OCI-LY7 (cell line): ENCODE results near the gene RFESD. TPM values are rescaled to one million over a fixed set of nuclear protein-coding genes. Genes with fewer than 3 reads are reported as not detected.
"Not testable (repeated sequence)": the region's sequence is repeated elsewhere in the genome, so short reads cannot be mapped to it uniquely, and the experiment has no call there.

Experiments
- BruUV-seq: library from RNA; stranded (reverse); fragments of 400-500 nt; replicated peaks from 2 replicates; lab custom pipeline; 2021; lab: Mats Ljungman, UMichigan
- CTCF ChIA-PET: fragments of 300-600 bp; sonication (Branson Sonifier 250); formaldehyde crosslinking; loops from one replicate; lab custom pipeline; 2022; ENCODE audit warnings: antibody characterized with exemption; ENCODE audit not compliant: unreplicated experiment; lab: Charles Lee
- POLR2A ChIA-PET: fragments of 300-600 bp; sonication (Branson Sonifier 250); formaldehyde crosslinking; loops from one replicate; lab custom pipeline; 2022; ENCODE audit warnings: antibody characterized with exemption; lab: Charles Lee
- DNase-seq: peaks from one replicate; pipeline ENCODE4 v3.0.0-alpha.2; 2015; ENCODE audit warnings: low spot score
- H2AFZ ChIP-seq: fragments of 200-600 bp; sonication (generic), shearing (Covaris generic); 2 replicates; pipeline ENCODE4 v1.6.1; 2014; ENCODE audit warnings: mild to moderate bottlenecking, antibody characterized with exemption, low read length, moderate library complexity
- H3K27ac ChIP-seq: fragments of 200-600 bp; sonication (generic); 2 replicates; pipeline ENCODE4 v1.5.1; 2014; ENCODE audit warnings: mixed run types, low read depth, mild to moderate bottlenecking, moderate library complexity, low read length, inconsistent platforms; ENCODE audit not compliant: poor library complexity, severe bottlenecking
- H3K36me3 ChIP-seq: fragments of 200-600 bp; sonication (generic); 2 replicates; pipeline ENCODE4 v1.6.1; 2014; ENCODE audit warnings: mild to moderate bottlenecking, antibody characterized with exemption, low read length, moderate library complexity, mixed read lengths; ENCODE audit not compliant: insufficient read depth
- H3K4me1 ChIP-seq: fragments of 200-600 bp; sonication (generic); 2 replicates; pipeline ENCODE4 v1.5.1; 2014; ENCODE audit warnings: mild to moderate bottlenecking, low read length; ENCODE audit not compliant: insufficient read depth, poor library complexity, severe bottlenecking
- H3K4me2 ChIP-seq: fragments of 200-600 bp; sonication (generic); 2 replicates; pipeline ENCODE4 v1.6.1; 2014; ENCODE audit warnings: mild to moderate bottlenecking, low read length
- H3K4me3 ChIP-seq: fragments of 200-600 bp; sonication (generic); 2 replicates; pipeline ENCODE4 v1.5.1; 2014; ENCODE audit warnings: mild to moderate bottlenecking, low read depth, low read length; ENCODE audit not compliant: poor library complexity, severe bottlenecking
- H3K79me2 ChIP-seq: fragments of 200-600 bp; sonication (generic); 2 replicates; pipeline ENCODE4 v1.6.1; 2016; ENCODE audit warnings: low read depth, mild to moderate bottlenecking, low read length, moderate library complexity, mixed read lengths; ENCODE audit not compliant: insufficient read depth
- H3K9me2 ChIP-seq: fragments of 200-600 bp; sonication (generic); 2 replicates; pipeline ENCODE4 v1.6.1; 2016; ENCODE audit warnings: mild to moderate bottlenecking, low read length, mixed read lengths; ENCODE audit not compliant: insufficient read depth
- H3K9me3 ChIP-seq: fragments of 200-600 bp; sonication (generic); 2 replicates; pipeline ENCODE4 v1.6.1; 2014; ENCODE audit warnings: mild to moderate bottlenecking, mixed run types, low read length, mixed read lengths
- H4K20me1 ChIP-seq: fragments of 200-600 bp; sonication (generic); 2 replicates; pipeline ENCODE4 v1.6.1; 2014; ENCODE audit warnings: mild to moderate bottlenecking, antibody characterized with exemption, low read length, moderate library complexity, mixed read lengths; ENCODE audit not compliant: insufficient read depth
- CTCF ChIP-seq: fragments of 200-600 bp; sonication (generic); conservative IDR thresholded peaks from 2 replicates; pipeline ENCODE4 v1.5.1; 2014; ENCODE audit warnings: mild to moderate bottlenecking, antibody characterized with exemption, low read length, moderate library complexity, mixed read lengths
- EZH2phosphoT487 ChIP-seq: fragments of 200-600 bp; sonication (generic); IDR thresholded peaks from 2 replicates; pipeline ENCODE4 v1.6.1; 2018; ENCODE audit warnings: low read depth, borderline replicate concordance, mild to moderate bottlenecking, mixed run types, antibody characterized with exemption, low read length, moderate library complexity, mixed read lengths
- intact Hi-C: fragments of 100-400 bp; cut with micrococcal nuclease; formaldehyde crosslinking; loops from one replicate; pipeline ENCODE4 v1.10.0; 2022; ENCODE audit not compliant: unreplicated experiment
- total RNA-seq, 2 experiments: library from RNA; depleted of rRNA in 1 of 2; stranded (reverse); fragments of >200 nt in 1 of 2; shearing (Covaris generic) in 1 of 2; gene quantifications; 2 replicates each; pipeline ENCODE4 v1.2.3, GENCODE V29; 2014 to 2022

The RFESD gene
- total RNA-seq, 2 experiments from 2014 or later: 7.6 TPM

GRCh38 chr5:95699337-95699736 is 52.8 kb downstream of the RFESD start:
- POLR2A ChIA-PET: interaction anchor here (0.5 to 0.7 kb wide), 3 partner anchors 24 to 680 kb away, joined by 3 read pairs; no protein-coding TSS in a partner anchor
- H2AFZ ChIP-seq: no peak overlapping the region

GRCh38 chr5:95701074-95701473 is 54.5 kb downstream of the RFESD start:
- DNase-seq: no peak
- no peaks in the 10 kb centered on the region for H3K79me2 ChIP-seq
- H4K20me1 ChIP-seq: no peaks in the 10 kb centered on the region
- H3K4me2 ChIP-seq: no peak overlapping the region
- H2AFZ ChIP-seq: no peak overlapping the region
- POLR2A ChIA-PET: interaction anchor here (0.7 to 1.2 kb wide), 4 partner anchors 10 to 171 kb away, joined by 3 read pairs; no protein-coding TSS in a partner anchor
- no peaks in the 10 kb centered on the region for H3K9me2 ChIP-seq
- H3K9me3 ChIP-seq: no peaks in the 10 kb centered on the region
- H3K4me1 ChIP-seq: no peaks in the 10 kb centered on the region
- TF ChIP-seq CTCF (no peak), EZH2phosphoT487 (no peak)
- no TSS peak for BruUV-seq
- no peak overlapping the region for H3K27ac ChIP-seq
- CTCF ChIA-PET: no interaction called here
- no peaks in the 10 kb centered on the region for H3K36me3 ChIP-seq
- H3K4me3 ChIP-seq: no peak overlapping the region
- intact Hi-C loops: no loop called here

More at GRCh38 chr5:95699337-95699736, 52.8 kb downstream of the RFESD start:
- TF ChIP-seq CTCF (no peak), EZH2phosphoT487 (no peak)
- Histone ChIP-seq H3K36me3 (no peaks in the 10 kb centered on the region), H3K9me2 (no peaks in the 10 kb centered on the region), H3K4me1 (no peaks in the 10 kb centered on the region), H3K4me2 (no peak overlapping the region), H3K9me3 (no peaks in the 10 kb centered on the region), H3K4me3 (no peak overlapping the region), H3K79me2 (no peaks in the 10 kb centered on the region), H4K20me1 (no peaks in the 10 kb centered on the region), H3K27ac (no peak overlapping the region)
- CTCF ChIA-PET: no interaction called here
- intact Hi-C loops: no loop called here
- DNase-seq: no peak
- no TSS peak for BruUV-seq

GRCh38 chr5:95704150-95704549 is 57.6 kb downstream of the RFESD start:
- no peaks in the 10 kb centered on the region for H4K20me1 ChIP-seq
- CTCF ChIA-PET: no interaction called here
- no peaks in the 10 kb centered on the region for H3K9me2 ChIP-seq
- no peak overlapping the region for H2AFZ ChIP-seq
- H3K4me1 ChIP-seq: no peaks in the 10 kb centered on the region
- intact Hi-C loops: no loop called here
- H3K4me2 ChIP-seq: no peak overlapping the region
- DNase-seq: no peak
- no peaks in the 10 kb centered on the region for H3K79me2 ChIP-seq
- TF ChIP-seq EZH2phosphoT487 (no peak), CTCF (no peak)
- BruUV-seq: no TSS peak
- H3K4me3 ChIP-seq: no peak overlapping the region
- no peaks in the 10 kb centered on the region for H3K36me3 ChIP-seq
- no peak overlapping the region for H3K27ac ChIP-seq
- POLR2A ChIA-PET: interaction anchor here (1.1 kb wide), 1 partner anchor 21 kb away, joined by 4 read pairs; no protein-coding TSS in a partner anchor
- H3K9me3 ChIP-seq: no peaks in the 10 kb centered on the region

- BruUV-seq, H3K27ac ChIP-seq, H3K36me3 ChIP-seq, H2AFZ ChIP-seq, H3K4me3 ChIP-seq, intact Hi-C loops, H3K9me3 ChIP-seq, H3K4me2 ChIP-seq, H4K20me1 ChIP-seq, H3K4me1 ChIP-seq, H3K9me2 ChIP-seq, DNase-seq, H3K79me2 ChIP-seq, CTCF ChIA-PET: not testable (repeated sequence)
- POLR2A ChIA-PET: interaction anchor here (1.1 kb wide), 1 partner anchor 19 kb away, joined by 3 read pairs; no protein-coding TSS in a partner anchor
Measured at GRCh38 chr5:95706196-95706595, 59.6 kb downstream of the RFESD start.
